ENCODE measurements around the gene IGFBP3. TPM values are rescaled to one million over a fixed set of nuclear protein-coding genes. Genes with fewer than 3 reads are reported as not detected.

Gene IGFBP3
- total and polyA plus RNA-seq, 12 donors = 32.1 to 183 (median 70.6) TPM

GRCh38 chr7:45874408-45875131 is 46.5 kb downstream of the IGFBP3 start:
- TF ChIP-seq CTCF (IDR thresholded peaks at IDR 0.05) = no peak
- Histone ChIP-seq H3K27ac (no peak overlapping the region), H3K4me1 (no peaks in the 10 kb centered on the region), H3K9me3 (peaks cover 0 to 19% (median 12%) of the 10 kb centered on the region in 11 donors), H3K4me3 (no peak overlapping the region), H3K27me3 (peaks cover 0 to 4% (median 0%) of the 10 kb centered on the region in 7 donors), H3K36me3 (no peaks in the 10 kb centered on the region)
- 95% methylated on average over 8 of the region's 8 CpGs for WGBS, 2 donors
- DNase-seq (no peak), ATAC-seq (peak in 1 of 8 donors; percentile 35)
- intact Hi-C loops (cut with DNase I) = no loop called here

- ATAC-seq (no peak), DNase-seq (no peak)
- H3K4me3 ChIP-seq = no peak overlapping the region
- H3K27ac ChIP-seq = no peak overlapping the region
- H3K4me1 ChIP-seq = no peaks in the 10 kb centered on the region
- no peak for TF ChIP-seq CTCF (IDR thresholded peaks at IDR 0.05)
- intact Hi-C loops (cut with DNase I) = no loop called here
- peaks cover 0 to 4% (median 0%) of the 10 kb centered on the region in 7 donors for H3K27me3 ChIP-seq
- peaks cover 0 to 8% (median 4%) of the 10 kb centered on the region in 11 donors for H3K9me3 ChIP-seq
- H3K36me3 ChIP-seq = no peaks in the 10 kb centered on the region
- WGBS, 2 donors = 83 to 88% methylated on average over 6 of the region's 6 CpGs
These were observed 47.7 kb downstream of the IGFBP3 start for GRCh38 chr7:45873355-45873754.

GRCh38 chr7:45873035-45873354 is 48.1 kb downstream of the IGFBP3 start, which contains the start of gene CCDC201:
Gene CCDC201, minus strand, starts transcription at chr7:45873082. Its CDS starts 75 bp downstream, at chr7:45873007.
- H3K27ac ChIP-seq = no peak within 1 kb of the TSS
- WGBS, 2 donors = 89 to 96% methylated on average over 7 of the region's 7 CpGs
- ATAC-seq (peak in 1 of 8 donors; percentile 30), DNase-seq (no peak)
- H3K4me3 ChIP-seq = no peak within 1 kb of the TSS
- TF ChIP-seq CTCF (IDR thresholded peaks at IDR 0.05) = no peak
- H3K9me3 ChIP-seq = peaks cover 0 to 8% (median 1%) of the 10 kb centered on the region in 11 donors
- peaks cover 0 to 4% (median 0%) of the 10 kb centered on the region in 7 donors for H3K27me3 ChIP-seq
- H3K4me1 ChIP-seq = no peaks in the 10 kb centered on the region
- intact Hi-C loops (cut with DNase I) = no loop called here
- no peaks in the 10 kb centered on the region for H3K36me3 ChIP-seq

- DNase-seq = no peak
- peak in 6 of 9 donors; percentile 19 to 47 (median 26) for TF ChIP-seq CTCF (IDR thresholded peaks at IDR 0.05)
- ATAC-seq = peak in 1 of 8 donors; percentile 46
These were observed 48.7 kb downstream of the IGFBP3 start for GRCh38 chr7:45872116-45873034.

More at GRCh38 chr7:45872116-45873034, 48.7 kb downstream of the IGFBP3 start:
- Histone ChIP-seq H3K27ac (no peak overlapping the region), H3K36me3 (no peaks in the 10 kb centered on the region), H3K27me3 (peaks cover 0 to 4% (median 0%) of the 10 kb centered on the region in 7 donors), H3K9me3 (peaks cover 0 to 11% (median 0%) of the 10 kb centered on the region in 11 donors), H3K4me3 (no peak overlapping the region), H3K4me1 (no peaks in the 10 kb centered on the region)
- 65 to 73% methylated on average over 10 of the region's 10 CpGs for WGBS, 2 donors
- intact Hi-C loops (cut with DNase I) = no loop called here
